Activated CD4-positive, CD25-positive, alpha-beta regulatory T cell treated with anti-CD3 and anti-CD28 coated beads, Interleukin-2, amount 50 U/mL, for 16 hours (primary cell): ENCODE data around the gene IFITM10.
"Not testable (repeated sequence)": the region's sequence is repeated elsewhere in the genome, so short reads cannot be mapped to it uniquely, and the experiment has no call there.

ENCODE experiments used
- DNase-seq: peaks from one replicate; pipeline ENCODE4 v3.0.0-alpha.2; 2020; ENCODE audit warnings: low read depth, low spot score

The IFITM10 gene

GRCh38 chr11:1778141-1778911 lies 27.9 kb upstream of the IFITM10 start:
- DNase-seq, result no peak

- no peak for DNase-seq
Observed at GRCh38 chr11:1777737-1778136, 27.3 kb upstream of the IFITM10 start.

GRCh38 chr11:1776944-1777715 lies 26.7 kb upstream of the IFITM10 start:
- no peak for DNase-seq

- no peak for DNase-seq
Observed at GRCh38 chr11:1776331-1776851, 26.0 kb upstream of the IFITM10 start.

GRCh38 chr11:1774886-1775285 lies 24.5 kb upstream of the IFITM10 start:
- no peak for DNase-seq

GRCh38 chr11:1773994-1774550 lies 23.7 kb upstream of the IFITM10 start:
- no peak for DNase-seq

- no peak for DNase-seq
Observed at GRCh38 chr11:1773131-1773993, 23.0 kb upstream of the IFITM10 start.

GRCh38 chr11:1772270-1773130 lies 22.1 kb upstream of the IFITM10 start:
- peak; percentile 28 for DNase-seq

- DNase-seq, result no peak
Observed at GRCh38 chr11:1771700-1772099, 21.3 kb upstream of the IFITM10 start.

- no peak for DNase-seq
Observed at GRCh38 chr11:1771273-1771672, 20.9 kb upstream of the IFITM10 start.

GRCh38 chr11:1770528-1770927 lies 20.1 kb upstream of the IFITM10 start:
- no peak for DNase-seq

GRCh38 chr11:1770061-1770460 lies 19.7 kb upstream of the IFITM10 start:
- no peak for DNase-seq

- DNase-seq, result not testable (repeated sequence)
Observed at GRCh38 chr11:1769304-1769936, 19.0 kb upstream of the IFITM10 start.

GRCh38 chr11:1768141-1768469 lies 17.7 kb upstream of the IFITM10 start:
- DNase-seq, result no peak

- DNase-seq, result no peak
Observed at GRCh38 chr11:1767399-1768140, 17.2 kb upstream of the IFITM10 start.

GRCh38 chr11:1766719-1767398 lies 16.5 kb upstream of the IFITM10 start:
- DNase-seq, result no peak

- DNase-seq, result no peak
Observed at GRCh38 chr11:1765871-1766718, 15.7 kb upstream of the IFITM10 start.
